Smooth muscle cell (in vitro differentiated cells): ENCODE measurements around the gene ARFIP1. TPM values are rescaled to one million over a fixed set of nuclear protein-coding genes. Genes with fewer than 3 reads are reported as not detected.

Experiments used
- DNase-seq: peaks from one replicate; lab custom pipeline; 2025; ENCODE audit not compliant: unreplicated experiment; lab: John Stamatoyannopoulos, UW
- H2AFZ ChIP-seq: fragments of 200-600 bp; sonication (generic); 2 replicates; pipeline ENCODE4 v1.6.0; 2016; ENCODE audit warnings: antibody characterized with exemption, low read depth, mild to moderate bottlenecking
- H3F3A ChIP-seq: fragments of 200-600 bp; sonication (generic); 2 replicates; pipeline ENCODE4 v1.6.0; 2017; ENCODE audit warnings: antibody characterized with exemption, low read depth
- H3K27ac ChIP-seq: fragments of 200-600 bp; sonication (generic); 2 replicates; pipeline ENCODE4 v1.5.1; 2016; ENCODE audit warnings: low read depth, mild to moderate bottlenecking
- H3K27me3 ChIP-seq: fragments of 200-600 bp; sonication (generic); 2 replicates; pipeline ENCODE4 v1.6.1; 2016; ENCODE audit warnings: low read depth, mild to moderate bottlenecking
- H3K36me3 ChIP-seq: fragments of 200-600 bp; sonication (generic); 2 replicates; pipeline ENCODE4 v1.5.1; 2016; ENCODE audit warnings: low read depth
- H3K4me1 ChIP-seq: fragments of 200-600 bp; sonication (generic); 2 replicates; pipeline ENCODE4 v1.5.1; 2016; ENCODE audit warnings: low read depth
- H3K4me2 ChIP-seq: fragments of 200-600 bp; sonication (generic); 2 replicates; pipeline ENCODE4 v1.6.0; 2016; ENCODE audit warnings: mild to moderate bottlenecking
- H3K4me3 ChIP-seq: fragments of 200-600 bp; sonication (generic); 2 replicates; pipeline ENCODE4 v1.5.1; 2016; ENCODE audit warnings: mild to moderate bottlenecking
- H3K79me2 ChIP-seq: fragments of 200-600 bp; sonication (generic); 2 replicates; pipeline ENCODE4 v1.6.0; 2016; ENCODE audit warnings: low read depth, mild to moderate bottlenecking
- H3K9ac ChIP-seq: fragments of 200-600 bp; sonication (generic); 2 replicates; pipeline ENCODE4 v1.6.0; 2016; ENCODE audit warnings: low read depth
- H3K9me3 ChIP-seq: fragments of 200-600 bp; sonication (generic); replicated peaks from 2 replicates; pipeline ENCODE4 v1.5.1; 2016; ENCODE audit warnings: low read depth
- H4K20me1 ChIP-seq: fragments of 200-600 bp; sonication (generic); 2 replicates; pipeline ENCODE4 v1.6.0; 2016; ENCODE audit warnings: low read depth
- WGBS: methylation state at CpG from one replicate; pipeline ENCODE4 v1.1.7; 2016; ENCODE audit warnings: low lambda C conversion rate; 5-methylcytosine and 5-hydroxymethylcytosine counted together
- polyA plus RNA-seq: library from polyadenylated mRNA; unstranded; fragments of >200 nt; fragmentation: Nextera tagmentation; extraction: Ambion mirVana; gene quantifications from 2 replicates; pipeline ENCODE4 v1.2.1, GENCODE V29; 2016
- total RNA-seq: library from RNA; depleted of rRNA; stranded (reverse); fragments of >200 nt; gene quantifications from 2 replicates; pipeline ENCODE4 v1.2.3, GENCODE V29; 2014
- TF ChIP-seq, protein P1 (sequence below): fragments of 200-600 bp; sonication (generic); IDR thresholded peaks from 2 replicates; pipeline ENCODE4 v1.5.1; 2017; ENCODE audit warnings: borderline replicate concordance, mild to moderate bottlenecking, antibody characterized with exemption; ENCODE audit not compliant: insufficient read depth, poor library complexity, severe bottlenecking

The ARFIP1 gene
- total and polyA plus RNA-seq, 2 experiments from 2014 or later: 21.3 to 37.7 TPM

DNA sequence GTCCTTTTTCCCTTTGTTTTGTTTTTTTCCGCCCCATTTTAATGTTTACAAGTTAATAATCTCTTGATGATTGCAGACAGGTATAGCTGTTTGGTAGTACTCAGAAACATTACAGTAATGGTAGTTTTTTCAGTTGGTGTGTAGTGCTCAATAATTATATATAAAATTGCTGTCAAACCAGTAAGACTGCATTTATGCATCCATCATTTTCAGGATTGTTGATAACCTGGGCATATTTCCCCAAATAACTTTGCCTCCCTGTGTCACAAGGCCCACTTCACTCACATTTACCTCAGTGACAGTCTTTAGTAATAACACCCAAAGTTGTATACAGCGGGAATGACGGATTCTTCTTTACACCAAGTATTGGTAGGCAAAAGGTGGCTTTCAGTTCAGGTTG lies 16.1 kb downstream of the ARFIP1 start:
- H3K27ac ChIP-seq: no peak overlapping the region
- H4K20me1 ChIP-seq: peaks cover 99% of the 10 kb centered on the region
- no peak overlapping the region for H3K9ac ChIP-seq
- H3F3A ChIP-seq: no peaks in the 10 kb centered on the region
- H3K79me2 ChIP-seq: peaks cover 91% of the 10 kb centered on the region
- no peaks in the 10 kb centered on the region for H3K36me3 ChIP-seq
- no peaks in the 10 kb centered on the region for H3K27me3 ChIP-seq
- H3K9me3 ChIP-seq: no peaks in the 10 kb centered on the region
- TF ChIP-seq, protein P1, sequence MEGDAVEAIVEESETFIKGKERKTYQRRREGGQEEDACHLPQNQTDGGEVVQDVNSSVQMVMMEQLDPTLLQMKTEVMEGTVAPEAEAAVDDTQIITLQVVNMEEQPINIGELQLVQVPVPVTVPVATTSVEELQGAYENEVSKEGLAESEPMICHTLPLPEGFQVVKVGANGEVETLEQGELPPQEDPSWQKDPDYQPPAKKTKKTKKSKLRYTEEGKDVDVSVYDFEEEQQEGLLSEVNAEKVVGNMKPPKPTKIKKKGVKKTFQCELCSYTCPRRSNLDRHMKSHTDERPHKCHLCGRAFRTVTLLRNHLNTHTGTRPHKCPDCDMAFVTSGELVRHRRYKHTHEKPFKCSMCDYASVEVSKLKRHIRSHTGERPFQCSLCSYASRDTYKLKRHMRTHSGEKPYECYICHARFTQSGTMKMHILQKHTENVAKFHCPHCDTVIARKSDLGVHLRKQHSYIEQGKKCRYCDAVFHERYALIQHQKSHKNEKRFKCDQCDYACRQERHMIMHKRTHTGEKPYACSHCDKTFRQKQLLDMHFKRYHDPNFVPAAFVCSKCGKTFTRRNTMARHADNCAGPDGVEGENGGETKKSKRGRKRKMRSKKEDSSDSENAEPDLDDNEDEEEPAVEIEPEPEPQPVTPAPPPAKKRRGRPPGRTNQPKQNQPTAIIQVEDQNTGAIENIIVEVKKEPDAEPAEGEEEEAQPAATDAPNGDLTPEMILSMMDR: no peak
- 98% methylated on average over 3 of the region's 3 CpGs for WGBS
- H3K4me2 ChIP-seq: no peak overlapping the region
- H2AFZ ChIP-seq: no peak overlapping the region
- no peak overlapping the region for H3K4me3 ChIP-seq
- no peak for DNase-seq
- no peaks in the 10 kb centered on the region for H3K4me1 ChIP-seq

DNA sequence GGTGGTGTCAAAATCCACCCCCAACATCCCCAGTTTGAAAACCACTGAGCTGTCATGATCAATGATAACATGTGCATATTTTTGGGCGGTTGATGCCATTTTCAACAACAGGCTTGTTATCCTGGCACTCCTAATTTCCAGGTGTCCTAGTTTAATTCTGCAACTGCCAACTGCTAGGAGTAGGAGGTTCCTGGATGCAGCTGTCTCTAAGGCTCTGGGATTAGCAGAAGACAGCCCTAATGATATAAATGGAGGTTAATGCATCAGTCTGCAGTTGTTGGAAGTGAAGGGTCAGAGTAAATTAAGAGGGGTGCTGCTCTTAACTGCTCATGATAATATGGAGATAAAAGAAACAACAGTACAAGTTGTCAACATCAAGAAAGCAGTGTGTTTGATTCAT lies 23.8 kb downstream of the ARFIP1 start:
- H4K20me1 ChIP-seq: peaks cover 93% of the 10 kb centered on the region

DNA sequence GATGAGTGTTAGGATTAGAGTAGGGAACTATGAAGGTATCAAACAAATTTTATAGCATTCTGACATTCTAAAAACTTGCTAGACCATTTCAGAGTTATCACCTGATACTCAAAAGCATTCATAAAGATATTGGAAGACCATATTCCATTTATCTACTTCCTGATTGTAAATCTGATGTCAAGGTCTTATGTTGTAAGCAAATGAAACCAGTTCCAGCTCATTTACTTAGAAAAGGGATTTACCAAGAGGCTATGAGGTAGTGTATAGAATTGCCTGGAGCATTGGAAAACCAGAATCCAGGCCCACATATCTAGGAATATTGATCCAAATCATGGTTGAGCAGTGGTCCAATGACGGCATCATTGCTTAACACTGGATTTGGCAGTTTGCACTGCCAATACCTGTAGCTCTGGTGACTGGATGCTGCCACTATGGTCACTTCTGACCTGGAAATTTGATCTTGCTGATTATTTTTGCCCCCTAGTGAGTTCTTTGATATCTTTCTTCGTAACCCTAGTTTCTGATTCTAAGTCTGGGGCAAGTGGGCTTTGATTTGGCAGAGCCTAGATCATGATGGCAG lies 25.4 kb downstream of the ARFIP1 start:
- TF ChIP-seq, protein P1: no peak
- DNase-seq: no peak
- H3K79me2 ChIP-seq: peaks cover 63% of the 10 kb centered on the region
- H3K9me3 ChIP-seq: no peaks in the 10 kb centered on the region
- H3K27me3 ChIP-seq: no peaks in the 10 kb centered on the region
- no peak overlapping the region for H3K9ac ChIP-seq
- H3K4me3 ChIP-seq: no peak overlapping the region
- WGBS: 100% methylated on average over 2 of the region's 2 CpGs
- peaks cover 7% of the 10 kb centered on the region for H3F3A ChIP-seq
- no peaks in the 10 kb centered on the region for H3K4me1 ChIP-seq
- no peak overlapping the region for H3K4me2 ChIP-seq
- no peaks in the 10 kb centered on the region for H3K36me3 ChIP-seq
- H4K20me1 ChIP-seq: peaks cover 93% of the 10 kb centered on the region
- no peak overlapping the region for H3K27ac ChIP-seq
- no peak overlapping the region for H2AFZ ChIP-seq

More for the DNA sequence above, 23.8 kb downstream of the ARFIP1 start:
- peaks cover 62% of the 10 kb centered on the region for H3K79me2 ChIP-seq
- H3K9ac ChIP-seq: no peak overlapping the region
- no peaks in the 10 kb centered on the region for H3K4me1 ChIP-seq
- no peak for DNase-seq
- no peaks in the 10 kb centered on the region for H3K9me3 ChIP-seq
- no peak overlapping the region for H2AFZ ChIP-seq
- H3K4me2 ChIP-seq: no peak overlapping the region
- no peaks in the 10 kb centered on the region for H3K27me3 ChIP-seq
- WGBS: 100% methylated on average over 1 of the region's 1 CpG
- H3K27ac ChIP-seq: no peak overlapping the region
- TF ChIP-seq, protein P1: no peak
- H3F3A ChIP-seq: peaks cover 7% of the 10 kb centered on the region
- no peak overlapping the region for H3K4me3 ChIP-seq
- no peaks in the 10 kb centered on the region for H3K36me3 ChIP-seq

DNA sequence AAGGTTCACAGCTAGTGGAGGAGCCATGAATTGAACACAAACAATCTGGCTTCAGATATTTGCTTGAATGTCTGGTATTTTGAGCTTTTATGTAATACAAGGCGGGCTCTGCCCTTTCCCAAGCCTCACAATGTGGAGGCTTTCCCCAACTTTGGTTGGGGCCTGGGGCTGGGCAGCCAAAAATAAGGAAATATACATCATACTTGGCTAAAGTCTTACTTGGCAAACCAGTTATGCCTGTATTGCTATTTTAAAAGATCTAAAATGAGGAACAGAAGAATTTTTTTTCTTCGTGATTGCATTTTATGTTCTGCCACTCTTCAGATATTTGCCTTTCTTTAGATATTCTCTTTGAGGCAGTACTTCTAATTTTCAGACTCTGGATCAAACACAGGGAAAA lies 26.1 kb downstream of the ARFIP1 start:
- TF ChIP-seq, protein P1: no peak
- H3K9ac ChIP-seq: no peak overlapping the region
- H3K4me3 ChIP-seq: no peak overlapping the region
- no peak overlapping the region for H3K4me2 ChIP-seq
- H3K27ac ChIP-seq: peak overlapping the region; percentile 18
- H3K4me1 ChIP-seq: no peaks in the 10 kb centered on the region
- H3K27me3 ChIP-seq: no peaks in the 10 kb centered on the region
- H2AFZ ChIP-seq: no peak overlapping the region
- WGBS: 91% methylated on average over 2 of the region's 2 CpGs
- no peak for DNase-seq
- H4K20me1 ChIP-seq: peaks cover 86% of the 10 kb centered on the region
- no peaks in the 10 kb centered on the region for H3K9me3 ChIP-seq
- no peaks in the 10 kb centered on the region for H3K36me3 ChIP-seq
- H3K79me2 ChIP-seq: peaks cover 64% of the 10 kb centered on the region
- peaks cover 7% of the 10 kb centered on the region for H3F3A ChIP-seq
